ENCODE measurements around the gene EFHC2. TPM values are rescaled to one million over a fixed set of nuclear protein-coding genes. Genes with fewer than 3 reads are reported as not detected.

The EFHC2 gene
- total RNA-seq, 1 donor from 2014 or later: 2.0 TPM

DNA sequence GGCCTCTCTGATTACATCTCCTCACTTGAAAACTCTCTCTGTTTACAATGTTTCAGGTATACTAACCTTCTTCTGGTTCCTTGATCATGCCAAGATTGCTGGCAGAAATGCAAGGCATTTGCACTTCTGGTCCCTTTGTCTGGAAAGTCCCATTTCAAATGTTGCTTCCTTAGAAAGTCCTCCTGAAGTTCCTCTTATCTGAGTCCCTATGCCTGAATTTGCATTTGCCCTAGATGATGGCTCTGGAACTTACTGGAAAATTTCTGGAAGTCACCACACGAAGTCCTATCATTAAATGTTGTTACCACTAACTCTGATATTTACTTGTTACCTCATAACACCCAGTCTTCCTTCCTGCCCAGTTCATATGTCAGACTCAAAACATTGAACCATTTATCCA lies 176.4 kb downstream of the EFHC2 start:
- no peak overlapping the region for H3K4me3 Mint-ChIP-seq
- H3K27ac Mint-ChIP-seq: no peak overlapping the region
- peaks cover 41% of the 10 kb centered on the region for H3K9me3 Mint-ChIP-seq
- no peaks in the 10 kb centered on the region for H3K4me1 Mint-ChIP-seq
- DNase-seq (ENCODE audit: low spot score in 2 of 2, unreplicated experiment in 2 of 2): no peak
- H3K27me3 Mint-ChIP-seq (ENCODE audit: low read depth): no peaks in the 10 kb centered on the region
- no peak for TF ChIP-seq CTCF (IDR thresholded peaks at IDR 0.05; ENCODE audit: unreplicated experiment)
- peaks cover 2% of the 10 kb centered on the region for H3K36me3 Mint-ChIP-seq

DNA sequence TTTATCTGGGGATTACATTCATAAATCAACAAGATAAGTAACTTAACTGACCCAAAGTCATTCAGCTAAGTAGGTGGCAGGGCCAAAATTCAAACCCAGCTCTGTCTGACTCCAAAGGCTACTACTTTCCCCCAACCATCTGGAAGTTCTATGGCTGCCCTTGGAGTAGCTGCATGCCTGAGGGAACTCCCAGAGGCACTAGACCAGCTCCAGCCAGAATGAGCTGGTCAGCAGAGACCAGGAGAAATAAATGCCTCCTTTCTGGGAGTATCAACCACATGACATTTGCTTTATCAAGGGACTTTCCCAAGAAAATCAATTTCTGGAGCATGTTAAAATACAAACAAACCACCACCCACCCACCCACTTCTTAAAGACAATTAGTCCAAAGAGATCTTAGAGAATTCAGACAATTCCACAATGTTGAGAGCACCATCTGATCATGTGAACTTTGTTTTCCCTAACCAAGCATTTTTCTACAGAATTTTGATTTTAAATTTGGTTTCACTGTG lies 180.5 kb downstream of the EFHC2 start:
- Mint-ChIP-seq H3K36me3 (peaks cover 2% of the 10 kb centered on the region), H3K27ac (no peak overlapping the region), H3K27me3 (ENCODE audit: low read depth) (no peaks in the 10 kb centered on the region), H3K4me1 (no peaks in the 10 kb centered on the region), H3K4me3 (no peak overlapping the region), H3K9me3 (peaks cover 43% of the 10 kb centered on the region)
- TF ChIP-seq CTCF (IDR thresholded peaks at IDR 0.05; ENCODE audit: unreplicated experiment): no peak
- DNase-seq (ENCODE audit: low spot score in 2 of 2, unreplicated experiment in 2 of 2): no peak

DNA sequence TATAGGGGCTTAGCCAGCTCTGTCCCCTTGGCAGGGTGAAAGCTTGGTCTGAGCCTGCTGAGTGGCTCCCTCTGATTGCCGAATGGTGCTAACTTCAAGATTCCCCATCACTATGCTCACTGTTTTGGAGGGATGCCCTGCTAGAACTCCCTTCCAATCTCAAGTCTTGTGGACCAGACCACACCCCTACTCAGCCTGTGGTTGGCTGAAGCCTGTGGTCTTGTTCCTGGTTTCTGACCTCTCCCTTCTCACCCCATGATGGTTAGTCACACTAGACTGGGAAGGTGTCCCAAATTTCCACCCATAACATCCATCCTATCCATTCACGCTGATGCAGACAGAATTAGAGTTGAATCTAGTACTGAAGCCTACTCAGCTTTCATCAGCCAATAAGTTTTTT lies 185.6 kb downstream of the EFHC2 start:
- H3K27me3 Mint-ChIP-seq (ENCODE audit: low read depth): no peaks in the 10 kb centered on the region
- peaks cover 53% of the 10 kb centered on the region for H3K9me3 Mint-ChIP-seq
- no peak overlapping the region for H3K4me3 Mint-ChIP-seq
- H3K4me1 Mint-ChIP-seq: no peaks in the 10 kb centered on the region
- H3K36me3 Mint-ChIP-seq: no peaks in the 10 kb centered on the region
- H3K27ac Mint-ChIP-seq: no peak overlapping the region
- no peak for DNase-seq (ENCODE audit: low spot score in 2 of 2, unreplicated experiment in 2 of 2)
- no peak for TF ChIP-seq CTCF (IDR thresholded peaks at IDR 0.05; ENCODE audit: unreplicated experiment)

DNA sequence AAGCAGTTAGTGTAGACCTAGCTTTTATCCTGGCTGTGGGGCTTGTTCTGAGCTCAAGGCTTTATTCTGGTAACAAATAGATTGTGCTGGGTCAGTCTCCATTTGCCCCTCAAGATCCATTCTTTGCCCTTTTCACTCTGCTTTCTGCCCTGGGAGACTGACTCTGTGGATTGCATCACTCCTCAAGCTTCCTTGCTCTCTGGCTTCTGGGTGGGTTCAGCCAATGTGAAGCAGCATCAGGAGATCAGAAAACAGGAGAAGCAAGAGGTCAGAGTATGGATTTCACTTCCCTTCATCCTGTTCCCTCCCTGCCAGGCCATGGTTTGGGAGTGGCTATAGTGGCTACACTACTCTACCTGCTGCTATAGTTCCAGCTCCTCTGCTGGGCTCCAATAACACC lies 186.2 kb downstream of the EFHC2 start:
- Mint-ChIP-seq H3K4me3 (no peak overlapping the region), H3K27ac (no peak overlapping the region), H3K27me3 (ENCODE audit: low read depth) (no peaks in the 10 kb centered on the region)

DNA sequence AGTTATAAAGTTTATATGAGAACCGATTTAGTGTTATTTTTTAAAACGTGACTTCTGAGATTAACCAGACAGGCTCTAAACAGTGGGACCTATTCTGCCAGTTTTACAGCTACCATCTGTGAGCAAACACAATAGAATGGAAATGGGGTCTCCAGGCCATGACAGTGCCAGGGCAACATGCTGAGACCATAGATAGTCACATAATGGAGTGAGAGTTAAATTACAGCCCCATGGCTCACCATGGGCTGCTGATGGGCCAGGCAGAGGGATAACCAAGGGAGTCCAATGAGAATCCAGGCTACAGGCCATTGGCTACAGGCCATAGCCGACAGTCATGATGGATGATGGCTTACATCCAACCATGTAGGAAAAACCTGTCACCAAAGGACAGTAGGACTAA lies 186.7 kb downstream of the EFHC2 start:
- Mint-ChIP-seq H3K27me3 (ENCODE audit: low read depth) (no peaks in the 10 kb centered on the region), H3K27ac (no peak overlapping the region), H3K36me3 (no peaks in the 10 kb centered on the region), H3K4me3 (no peak overlapping the region), H3K4me1 (no peaks in the 10 kb centered on the region), H3K9me3 (peaks cover 53% of the 10 kb centered on the region)
- no peak for TF ChIP-seq CTCF (IDR thresholded peaks at IDR 0.05; ENCODE audit: unreplicated experiment)
- no peak for DNase-seq (ENCODE audit: low spot score in 2 of 2, unreplicated experiment in 2 of 2)

More for the DNA sequence above, 186.2 kb downstream of the EFHC2 start:
- no peak for DNase-seq (ENCODE audit: low spot score in 2 of 2, unreplicated experiment in 2 of 2)
- Mint-ChIP-seq H3K4me1 (no peaks in the 10 kb centered on the region), H3K36me3 (no peaks in the 10 kb centered on the region), H3K9me3 (peaks cover 52% of the 10 kb centered on the region)
- no peak for TF ChIP-seq CTCF (IDR thresholded peaks at IDR 0.05; ENCODE audit: unreplicated experiment)

- peaks cover 55% of the 10 kb centered on the region for H3K9me3 Mint-ChIP-seq
- TF ChIP-seq CTCF (IDR thresholded peaks at IDR 0.05; ENCODE audit: unreplicated experiment): no peak
- peaks cover 4% of the 10 kb centered on the region for H3K27me3 Mint-ChIP-seq (ENCODE audit: low read depth)
- H3K27ac Mint-ChIP-seq: no peak overlapping the region
- H3K4me3 Mint-ChIP-seq: no peak overlapping the region
- H3K4me1 Mint-ChIP-seq: no peaks in the 10 kb centered on the region
- H3K36me3 Mint-ChIP-seq: no peaks in the 10 kb centered on the region
- no peak for DNase-seq (ENCODE audit: low spot score in 2 of 2, unreplicated experiment in 2 of 2)
These were observed 188.3 kb downstream of the EFHC2 start for GRCh38 chrX:44155126-44155525.

Data from mesothelial cell of epicardium (in vitro differentiated cells).